OCI-LY7 (cell line): ENCODE results near the gene TUBGCP2.

Experiments used
- EZH2phosphoT487 ChIP-seq: fragments of 200-600 bp; sonication (generic); IDR thresholded peaks from 2 replicates; pipeline ENCODE4 v1.6.1; 2018; ENCODE audit warnings: low read depth, borderline replicate concordance, mild to moderate bottlenecking, mixed run types, antibody characterized with exemption, low read length, moderate library complexity, mixed read lengths
- TF ChIP-seq, protein P1 (sequence below): fragments of 200-600 bp; sonication (generic); conservative IDR thresholded peaks from 2 replicates; pipeline ENCODE4 v1.5.1; 2014; ENCODE audit warnings: mild to moderate bottlenecking, antibody characterized with exemption, low read length, moderate library complexity, mixed read lengths

DNA sequence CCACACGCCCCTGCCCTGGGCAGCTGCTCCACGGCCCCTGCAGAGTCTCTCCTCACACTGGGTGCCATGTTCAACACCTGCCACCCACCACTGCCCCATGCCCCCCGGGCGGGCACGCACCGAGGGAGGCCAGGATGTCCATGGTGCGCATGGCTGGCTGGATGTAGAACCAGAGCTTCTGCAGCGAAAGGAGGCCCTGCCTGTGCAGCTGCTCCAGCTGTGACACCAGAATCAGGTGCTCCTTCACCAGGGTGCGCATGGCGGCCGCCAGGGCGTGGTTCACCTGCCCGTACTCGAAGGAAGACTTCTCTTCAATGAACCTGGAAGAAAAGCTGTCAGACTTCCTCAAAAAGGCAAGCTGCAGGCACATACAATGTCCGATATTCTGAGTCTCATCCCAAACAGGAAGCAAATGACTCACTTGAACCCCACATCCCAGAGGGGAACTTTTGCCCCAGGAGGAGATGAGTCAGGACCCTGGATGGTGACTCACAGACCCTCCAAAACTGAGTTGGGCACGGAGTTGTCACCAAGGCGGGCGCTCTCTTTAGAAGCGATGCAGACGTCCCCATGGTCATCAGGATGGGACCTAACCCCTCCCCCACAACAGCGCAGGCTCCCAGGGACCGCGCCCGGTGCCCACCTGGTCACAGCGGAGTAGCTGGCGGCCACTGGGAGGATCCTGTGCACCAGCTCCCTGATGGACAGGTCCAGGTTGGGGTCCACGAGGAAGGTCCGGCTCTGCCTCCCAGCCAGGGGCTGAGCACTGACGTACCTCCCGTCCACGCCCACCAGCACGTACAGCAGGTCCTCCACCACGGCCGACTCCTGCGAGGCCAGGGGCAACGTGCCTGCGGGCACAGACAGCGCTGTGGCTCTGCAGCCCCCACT lies 15.5 kb downstream of the TUBGCP2 start:
- TF ChIP-seq, protein P1, sequence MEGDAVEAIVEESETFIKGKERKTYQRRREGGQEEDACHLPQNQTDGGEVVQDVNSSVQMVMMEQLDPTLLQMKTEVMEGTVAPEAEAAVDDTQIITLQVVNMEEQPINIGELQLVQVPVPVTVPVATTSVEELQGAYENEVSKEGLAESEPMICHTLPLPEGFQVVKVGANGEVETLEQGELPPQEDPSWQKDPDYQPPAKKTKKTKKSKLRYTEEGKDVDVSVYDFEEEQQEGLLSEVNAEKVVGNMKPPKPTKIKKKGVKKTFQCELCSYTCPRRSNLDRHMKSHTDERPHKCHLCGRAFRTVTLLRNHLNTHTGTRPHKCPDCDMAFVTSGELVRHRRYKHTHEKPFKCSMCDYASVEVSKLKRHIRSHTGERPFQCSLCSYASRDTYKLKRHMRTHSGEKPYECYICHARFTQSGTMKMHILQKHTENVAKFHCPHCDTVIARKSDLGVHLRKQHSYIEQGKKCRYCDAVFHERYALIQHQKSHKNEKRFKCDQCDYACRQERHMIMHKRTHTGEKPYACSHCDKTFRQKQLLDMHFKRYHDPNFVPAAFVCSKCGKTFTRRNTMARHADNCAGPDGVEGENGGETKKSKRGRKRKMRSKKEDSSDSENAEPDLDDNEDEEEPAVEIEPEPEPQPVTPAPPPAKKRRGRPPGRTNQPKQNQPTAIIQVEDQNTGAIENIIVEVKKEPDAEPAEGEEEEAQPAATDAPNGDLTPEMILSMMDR: no peak
- no peak for TF ChIP-seq EZH2phosphoT487
